Measurements from ENCODE around the gene METTL3. TPM values are rescaled to one million over a fixed set of nuclear protein-coding genes. Genes with fewer than 3 reads are reported as not detected.

METTL3 gene
- total and polyA plus RNA-seq, 2 of the 8 experiments (the other 6 are each of a cell fraction or from before 2014, with no cell fraction given): 103 to 144 TPM

- no peak overlapping the region for H2BK20ac ChIP-seq (ENCODE audit: low read length)
- CTCF ChIA-PET (ENCODE audit: partially characterized antibody): interaction anchor here (0.6 to 2.5 kb wide), 9 partner anchors 9 to 64 kb away, joined by 3 to 11 read pairs (median 4); partner anchors contain the start of gene SALL2
- WGBS, 2 experiments (ENCODE audit: extremely low coverage in 1 of 2, insufficient coverage in 1 of 2, insufficient read length in 1 of 2, insufficient replicate concordance in 2 of 2, low coverage in 1 of 2, low lambda C conversion rate in 2 of 2, missing lambda C conversion rate in 1 of 2): 2% methylated on average over 4 of the region's 4 CpGs; no CpG with 5 or more reads in 1 of the 2 experiments
- H3K4me3 ChIP-seq (ENCODE audit: extremely low read depth in 1 of 4, insufficient read depth in 2 of 4, low read depth in 3 of 4, low read length in 4 of 4): peak overlapping the region; percentile 87 to 96 (median 92)
- peak overlapping the region; percentile 72 for H2BK120ac ChIP-seq (replicated peaks; ENCODE audit: low read depth, low read length)
- H4K5ac ChIP-seq (ENCODE audit: insufficient read length, low read depth, low read length): peak overlapping the region; percentile 2
- H3K23me2 ChIP-seq (ENCODE audit: low read depth, low read length): peaks cover 7% of the 10 kb centered on the region
- H3K14ac ChIP-seq (ENCODE audit: insufficient read length): no peak overlapping the region
- H3K23ac ChIP-seq (ENCODE audit: insufficient read length): no peak overlapping the region
- H4K8ac ChIP-seq (ENCODE audit: extremely low read depth, insufficient read depth, low read length): no peak overlapping the region
- peaks cover 0 to 13% (median 0%) of the 10 kb centered on the region in 4 experiments; a peak in 1 of 8 replicates for H3K36me3 ChIP-seq (ENCODE audit: control insufficient read depth in 2 of 4, insufficient read depth in 4 of 4, low read length in 3 of 4)
- H3K79me1 ChIP-seq (ENCODE audit: low read depth, low read length): 0 out of 2 replicates have a peak, but pooled peaks cover 4% of the 10 kb centered on the region
- peaks cover 37 to 86% of the 10 kb centered on the region in 2 experiments for H3K79me2 ChIP-seq (ENCODE audit: control insufficient read depth in 1 of 2, insufficient read depth in 2 of 2, low read length in 2 of 2)
- peak overlapping the region; percentile 76 for H3K27ac ChIP-seq (ENCODE audit: low read depth, low read length)
- POLR2A ChIA-PET (ENCODE audit: partially characterized antibody): interaction anchor here (0.9 to 32.5 kb wide), 9 partner anchors 8 to 226 kb away, joined by 3 to 769 read pairs (median 3); partner anchors contain the start of genes METTL3 and SALL2
- no peak overlapping the region for H2AFZ ChIP-seq (ENCODE audit: low read length)
- H3K9ac ChIP-seq (replicated peaks in 1 of 4; ENCODE audit: extremely low read depth in 1 of 4, low read depth in 3 of 4, low read length in 3 of 4): peak overlapping the region; percentile 39 to 91 (median 64)
- H4K20me1 ChIP-seq (replicated peaks in 1 of 2; ENCODE audit: control insufficient read depth in 1 of 2, insufficient read depth in 2 of 2, low read length in 2 of 2): no peaks in the 10 kb centered on the region
- peaks cover 2 to 30% (median 20%) of the 10 kb centered on the region in 4 experiments; a peak in 6 of 7 replicates for H3K4me1 ChIP-seq (replicated peaks in 1 of 4; ENCODE audit: control insufficient read depth in 3 of 4, insufficient read depth in 4 of 4, low read length in 3 of 4)
- H2AK5ac ChIP-seq (ENCODE audit: low read depth, low read length): no peak overlapping the region
- H3K4ac ChIP-seq (replicated peaks; ENCODE audit: insufficient read length, low read depth, low read length): peak overlapping the region; percentile 25
- H3K9me3 ChIP-seq (ENCODE audit: insufficient read depth in 2 of 2, low read depth in 1 of 2, low read length in 1 of 2): no peaks in the 10 kb centered on the region
- H2BK15ac ChIP-seq (ENCODE audit: low read length): no peak overlapping the region
- peak overlapping the region; percentile 74 to 94 for H3K4me2 ChIP-seq (ENCODE audit: insufficient read depth in 1 of 2, low read depth in 2 of 2, low read length in 2 of 2)
- no peak overlapping the region for H4K91ac ChIP-seq (replicated peaks; ENCODE audit: insufficient read length, low read length)
- FAIRE-seq: peak; percentile 98
- H3K18ac ChIP-seq (ENCODE audit: extremely low read depth, low read length): no peak overlapping the region; the same call in 1 of the 2 replicates
- H2BK5ac ChIP-seq (ENCODE audit: low read depth, low read length): peak overlapping the region; percentile 95; the same call in 1 of the 2 replicates
- peak overlapping the region; percentile 0; the same call in 1 of the 2 replicates for H2BK12ac ChIP-seq (ENCODE audit: low read depth, low read length)
- H3K56ac ChIP-seq (replicated peaks; ENCODE audit: insufficient read length, low read depth, low read length): peak overlapping the region; percentile 77
- DNase-seq (ENCODE audit: low read depth in 1 of 2, low spot score in 2 of 2): no peak
- no peaks in the 10 kb centered on the region for H3K27me3 ChIP-seq (replicated peaks in 1 of 4; ENCODE audit: control insufficient read depth in 3 of 4, extremely low read depth in 1 of 4, insufficient read depth in 3 of 4, low read length in 3 of 4)
- TF ChIP-seq RBBP5 (IDR thresholded peaks at IDR 0.05; ENCODE audit: borderline replicate concordance, low read depth, low read length) (no peak), MAFK (IDR thresholded peaks at IDR 0.05; ENCODE audit: low read depth, low read length) (no peak), SUZ12 (IDR thresholded peaks at IDR 0.05; ENCODE audit: low read length) (no peak), CREB1 (IDR thresholded peaks at IDR 0.05) (no peak), MAX (IDR thresholded peaks at IDR 0.05) (no peak), SIRT6 (IDR thresholded peaks at IDR 0.05; ENCODE audit: low read length) (no peak), GTF2F1 (IDR thresholded peaks at IDR 0.05; ENCODE audit: borderline replicate concordance, low read depth, low read length) (no peak), TAF1 (IDR thresholded peaks at IDR 0.05; ENCODE audit: low read depth, low read length) (peak; percentile 72), FOSL1 (IDR thresholded peaks at IDR 0.05; ENCODE audit: insufficient read depth, low read depth, low read length) (no peak), SIN3A (conservative IDR thresholded peaks at IDR 0.05 in 1 of 2, IDR thresholded peaks at IDR 0.05 in 1 of 2; ENCODE audit: low read depth in 1 of 2, low read length in 2 of 2) (0 out of 4 replicates have a peak, but pooled peaks have one; percentile 24 to 45), SP4 (IDR thresholded peaks at IDR 0.05; ENCODE audit: low read length) (peak; percentile 34; the same call in 1 of the 2 replicates), POU5F1 (IDR thresholded peaks at IDR 0.05; ENCODE audit: low read depth, low read length) (no peak), POLR2AphosphoS5 (IDR thresholded peaks at IDR 0.05; ENCODE audit: low read depth, low read length) (peak; percentile 84), SIX5 (IDR thresholded peaks at IDR 0.05; ENCODE audit: low read depth, low read length) (no peak)
Measured at GRCh38 chr14:21534576-21534975, 23.4 kb upstream of the METTL3 start.
